Activated CD8-positive, alpha-beta memory T cell treated with anti-CD3 and anti-CD28 coated beads for 36 hours (primary cell): ENCODE data around the gene SSX4. TPM values are rescaled to one million over a fixed set of nuclear protein-coding genes. Genes with fewer than 3 reads are reported as not detected.
"Not testable (repeated sequence)": the region's sequence is repeated elsewhere in the genome, so short reads cannot be mapped to it uniquely, and the experiment has no call there.

Source experiments
- CTCF ChIA-PET: fragments of 350-600 bp; sonication (Branson Sonifier 250); formaldehyde crosslinking; loops from one replicate; lab custom pipeline; 2021; ENCODE audit warnings: antibody characterized with exemption; lab: Charles Lee
- POLR2A ChIA-PET: fragments of 350-600 bp; sonication (Branson Sonifier 250); formaldehyde crosslinking; loops from one replicate; lab custom pipeline; 2021; ENCODE audit warnings: antibody characterized with exemption; lab: Charles Lee
- total RNA-seq, 2 experiments: library from RNA; stranded (reverse); gene quantifications; one replicate each; pipeline ENCODE4 v1.2.3, GENCODE V29; 2021

The SSX4 gene
- total RNA-seq: not detected

- CTCF ChIA-PET, POLR2A ChIA-PET: not testable (repeated sequence)
Observed at GRCh38 chrX:48383239-48383638, at the start of gene SSX4. TSS of gene SSX4 (plus strand) at chrX:48383539. CDS start at chrX:48384054, 515 bp downstream.

- CTCF ChIA-PET, POLR2A ChIA-PET: not testable (repeated sequence)
Observed at GRCh38 chrX:48346059-48346458, 37.3 kb upstream of the SSX4 start.

- POLR2A ChIA-PET: not testable (repeated sequence)
- CTCF ChIA-PET: interaction anchor here (0.6 kb wide), 1 partner anchor 135 kb away, joined by 3 read pairs; no protein-coding TSS in a partner anchor
Observed at GRCh38 chrX:48356315-48357094, 26.8 kb upstream of the SSX4 start, which contains the start of gene SSX3. TSS of gene SSX3 (minus strand) at chrX:48356703. CDS start at chrX:48355249, 1,454 bp downstream.

GRCh38 chrX:48357681-48358080 is 25.7 kb upstream of the SSX4 start:
- CTCF ChIA-PET: no interaction called here
- POLR2A ChIA-PET: no interaction called here

GRCh38 chrX:48359281-48359680 is 24.1 kb upstream of the SSX4 start:
- CTCF ChIA-PET: not testable (repeated sequence)

GRCh38 chrX:48367717-48368408 is 15.5 kb upstream of the SSX4 start:
- CTCF ChIA-PET, POLR2A ChIA-PET: not testable (repeated sequence)

More at GRCh38 chrX:48359281-48359680, 24.1 kb upstream of the SSX4 start:
- POLR2A ChIA-PET: not testable (repeated sequence)

- POLR2A ChIA-PET: not testable (repeated sequence)
Observed at GRCh38 chrX:48370408-48370807, 12.9 kb upstream of the SSX4 start.

GRCh38 chrX:48396931-48397330 is 13.6 kb downstream of the SSX4 start:
- CTCF ChIA-PET, POLR2A ChIA-PET: not testable (repeated sequence)

More at GRCh38 chrX:48370408-48370807, 12.9 kb upstream of the SSX4 start:
- CTCF ChIA-PET: not testable (repeated sequence)

- CTCF ChIA-PET, POLR2A ChIA-PET: not testable (repeated sequence)
Observed at GRCh38 chrX:48397825-48398224, 14.5 kb downstream of the SSX4 start.

GRCh38 chrX:48411860-48412259 is 28.5 kb downstream of the SSX4 start, which contains the start of gene SSX4B:
TSS of gene SSX4B (minus strand) at chrX:48411960. CDS start at chrX:48411372, 588 bp downstream.
- CTCF ChIA-PET, POLR2A ChIA-PET: not testable (repeated sequence)

- CTCF ChIA-PET, POLR2A ChIA-PET: not testable (repeated sequence)
Observed at GRCh38 chrX:48427027-48427716, 43.8 kb downstream of the SSX4 start.

GRCh38 chrX:48429606-48430005 is 46.3 kb downstream of the SSX4 start:
- POLR2A ChIA-PET, CTCF ChIA-PET: not testable (repeated sequence)

- CTCF ChIA-PET, POLR2A ChIA-PET: not testable (repeated sequence)
Observed at GRCh38 chrX:48430166-48430565, 46.8 kb downstream of the SSX4 start.

GRCh38 chrX:48433713-48434112 is 50.4 kb downstream of the SSX4 start:
- POLR2A ChIA-PET, CTCF ChIA-PET: not testable (repeated sequence)

Other genes starting within 250 kb of the SSX4 start
- not detected for gene SSX5, start 186.7 kb upstream of the SSX4 start, total RNA-seq
- not detected for gene SSX1, start 128.1 kb upstream of the SSX4 start, total RNA-seq
- gene SSX3, start 26.8 kb upstream of the SSX4 start, total RNA-seq: not detected
- gene SSX4B, start 28.4 kb downstream of the SSX4 start, total RNA-seq: not detected
- gene SLC38A5, start 86.7 kb downstream of the SSX4 start, total RNA-seq: 100 to 1,000 TPM; 180 to 191 TPM
- 100 to 1,000 TPM; 107 to 109 TPM for gene FTSJ1, start 92.7 kb downstream of the SSX4 start, total RNA-seq
- 10 to 100 TPM; 10.3 to 11.6 TPM for gene PORCN, start 125.5 kb downstream of the SSX4 start, total RNA-seq
- 100 to 1,000 TPM; 168 TPM for gene EBP, start 138.3 kb downstream of the SSX4 start, total RNA-seq
- gene TBC1D25, start 156.2 kb downstream of the SSX4 start, total RNA-seq: 10 to 100 TPM; 12.0 to 12.3 TPM
- gene RBM3, start 190.9 kb downstream of the SSX4 start, total RNA-seq: 100 to 1,000 TPM; 216 to 223 TPM
- gene WDR13, start 214.0 kb downstream of the SSX4 start, total RNA-seq: 10 to 100 TPM; 35.0 to 38.2 TPM